GM18519 (cell line): ENCODE data around the gene TMEM178B.
"Not testable (repeated sequence)": the region's sequence is repeated elsewhere in the genome, so short reads cannot be mapped to it uniquely, and the experiment has no call there.

Experiments used
- ATAC-seq: cut with Tn5 transposase; IDR thresholded peaks from one replicate; pipeline ENCODE4 v1.9.1; 2021; ENCODE audit warnings: mild to moderate bottlenecking, moderate library complexity; ENCODE audit not compliant: unreplicated experiment, low FRiP score

The TMEM178B gene

GRCh38 chr7:141073641-141074161 is at the start of gene TMEM178B:
Gene TMEM178B, plus strand, starts transcription at chr7:141074064.
- no peak for ATAC-seq

GRCh38 chr7:141024668-141025067 is 49.2 kb upstream of the TMEM178B start:
- ATAC-seq, result no peak

GRCh38 chr7:141027043-141027442 is 46.8 kb upstream of the TMEM178B start:
- ATAC-seq, result no peak

GRCh38 chr7:141028767-141029166 is 45.1 kb upstream of the TMEM178B start:
- no peak for ATAC-seq

GRCh38 chr7:141032539-141033323 is 41.1 kb upstream of the TMEM178B start:
- ATAC-seq, result not testable (repeated sequence)

- ATAC-seq, result not testable (repeated sequence)
Observed at GRCh38 chr7:141038100-141038499, 35.8 kb upstream of the TMEM178B start.

- no peak for ATAC-seq
Observed at GRCh38 chr7:141039376-141039775, 34.5 kb upstream of the TMEM178B start.

- no peak for ATAC-seq
Observed at GRCh38 chr7:141042222-141043193, 31.4 kb upstream of the TMEM178B start.

- no peak for ATAC-seq
Observed at GRCh38 chr7:141043616-141044015, 30.2 kb upstream of the TMEM178B start.

- ATAC-seq, result no peak
Observed at GRCh38 chr7:141045126-141045841, 28.6 kb upstream of the TMEM178B start.

- no peak for ATAC-seq
Observed at GRCh38 chr7:141045842-141046620, 27.8 kb upstream of the TMEM178B start.

- no peak for ATAC-seq
Observed at GRCh38 chr7:141053626-141054025, 20.2 kb upstream of the TMEM178B start.

GRCh38 chr7:141055146-141055545 is 18.7 kb upstream of the TMEM178B start:
- no peak for ATAC-seq

GRCh38 chr7:141057788-141058187 is 16.1 kb upstream of the TMEM178B start:
- ATAC-seq, result no peak

- ATAC-seq, result not testable (repeated sequence)
Observed at GRCh38 chr7:141067856-141068255, 6.0 kb upstream of the TMEM178B start.

- no peak for ATAC-seq
Observed at GRCh38 chr7:141071260-141071854, 2.5 kb upstream of the TMEM178B start.

- ATAC-seq, result no peak
Observed at GRCh38 chr7:141071855-141072547, 1.9 kb upstream of the TMEM178B start.

- ATAC-seq, result no peak
Observed at GRCh38 chr7:141072548-141073172, 1.2 kb upstream of the TMEM178B start.
